ENCODE results near the gene SLC16A1.

SLC16A1 gene

DNA sequence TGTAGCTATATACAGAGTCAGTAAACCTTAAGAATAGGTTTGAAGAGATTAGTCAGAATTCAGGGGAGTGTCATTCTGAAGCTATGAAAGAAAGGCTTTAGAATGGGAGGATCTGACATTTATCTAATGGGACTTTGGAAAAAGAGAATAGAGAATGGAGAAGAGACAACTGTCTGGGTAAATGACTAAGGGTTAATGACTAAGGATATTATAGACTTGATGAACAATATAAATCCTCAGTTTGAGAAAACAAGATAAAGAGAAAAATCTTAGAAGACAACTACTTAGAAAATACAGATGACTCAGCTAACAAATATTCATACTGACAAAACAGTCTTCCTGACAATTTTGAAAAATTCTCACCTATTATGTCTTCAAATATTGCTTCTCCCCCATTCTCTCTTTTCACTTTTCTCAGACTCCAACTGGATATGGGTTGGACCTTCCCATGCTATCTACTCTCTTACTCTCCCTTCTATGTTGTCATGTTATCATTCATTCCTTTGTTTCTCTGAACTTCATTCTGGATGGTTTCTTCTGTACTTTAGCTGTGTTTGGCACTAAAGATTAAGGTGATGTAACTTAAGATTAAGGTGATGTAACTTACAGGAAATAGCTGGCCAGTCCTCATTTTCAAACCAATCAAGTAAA lies 20.4 kb downstream of the SLC16A1 start:
- Histone ChIP-seq H3K79me1 (ENCODE audit: low read length) (no peaks in the 10 kb centered on the region), H4K12ac (ENCODE audit: low read depth, low read length) (no peak overlapping the region), H3K4ac (ENCODE audit: low read depth, low read length) (no peak overlapping the region), H3K9me3 (ENCODE audit: insufficient read depth, low read depth, low read length) (no peaks in the 10 kb centered on the region), H2AFZ (ENCODE audit: insufficient read depth, low read length, poor library complexity) (no peak overlapping the region), H3K4me3 (ENCODE audit: low read depth, low read length) (no peak overlapping the region), H2BK12ac (ENCODE audit: low read length) (no peak overlapping the region), H3K36me3 (ENCODE audit: control insufficient read depth in 1 of 2, insufficient read depth in 2 of 2, low read length in 2 of 2) (no peaks in the 10 kb centered on the region), H4K8ac (ENCODE audit: low read depth, low read length) (no peak overlapping the region), H3K18ac (ENCODE audit: low read length) (no peak overlapping the region), H3K79me2 (ENCODE audit: control insufficient read depth, insufficient read depth, low read length, poor library complexity) (peaks cover 6% of the 10 kb centered on the region), H3K27me3 (ENCODE audit: insufficient read depth, low read length) (no peaks in the 10 kb centered on the region), H4K91ac (ENCODE audit: low read depth, low read length) (no peak overlapping the region), H3K4me2 (ENCODE audit: low read length) (no peak overlapping the region), H3K23ac (ENCODE audit: low read length) (no peak overlapping the region), H2BK5ac (ENCODE audit: low read depth, low read length, poor library complexity) (no peak overlapping the region), H3K4me1 (ENCODE audit: control insufficient read depth in 1 of 2, insufficient read depth in 2 of 2, low read length in 2 of 2) (no peaks in the 10 kb centered on the region), H2BK120ac (ENCODE audit: insufficient read depth, low read length, poor library complexity) (no peak overlapping the region), H3K27ac (ENCODE audit: low read depth, low read length) (no peak overlapping the region), H3K14ac (ENCODE audit: low read length) (no peak overlapping the region), H3K9ac (ENCODE audit: low read length) (no peak overlapping the region), H2AK5ac (ENCODE audit: low read length) (no peak overlapping the region)
- peak in 1 of 2 donors; percentile 56 for DNase-seq

DNA sequence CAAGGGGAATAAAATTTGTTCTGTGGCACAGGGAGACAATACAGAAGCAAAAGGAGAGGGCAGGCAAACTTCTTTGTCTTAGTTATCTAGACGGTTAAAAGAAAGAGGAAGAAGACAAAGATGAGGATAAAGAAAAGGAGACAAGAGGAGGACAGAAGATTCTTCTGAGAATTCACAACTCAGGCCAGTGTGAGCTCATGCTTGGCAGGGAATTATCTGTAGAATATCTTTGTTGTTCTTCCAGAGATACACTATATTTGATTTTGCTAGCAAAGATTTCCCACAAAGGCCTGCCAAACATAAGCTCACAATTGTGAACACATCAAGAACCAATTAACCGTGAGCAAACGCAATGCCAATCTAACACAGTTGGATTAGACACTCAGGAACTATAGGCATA lies 21.4 kb downstream of the SLC16A1 start:
- H3K27ac ChIP-seq (ENCODE audit: low read depth, low read length), result no peak overlapping the region
- H4K91ac ChIP-seq (ENCODE audit: low read depth, low read length), result no peak overlapping the region
- H2BK5ac ChIP-seq (ENCODE audit: low read depth, low read length, poor library complexity), result no peak overlapping the region
- no peak overlapping the region for H2BK120ac ChIP-seq (ENCODE audit: insufficient read depth, low read length, poor library complexity)
- no peak overlapping the region for H3K4ac ChIP-seq (ENCODE audit: low read depth, low read length)
- H3K27me3 ChIP-seq (ENCODE audit: insufficient read depth, low read length), result no peaks in the 10 kb centered on the region
- H3K4me3 ChIP-seq (ENCODE audit: low read depth, low read length), result no peak overlapping the region
- no peaks in the 10 kb centered on the region for H3K4me1 ChIP-seq (ENCODE audit: control insufficient read depth in 1 of 2, insufficient read depth in 2 of 2, low read length in 2 of 2)
- no peak overlapping the region for H3K4me2 ChIP-seq (ENCODE audit: low read length)
- H3K9ac ChIP-seq (ENCODE audit: low read length), result no peak overlapping the region
- no peaks in the 10 kb centered on the region for H3K9me3 ChIP-seq (ENCODE audit: insufficient read depth, low read depth, low read length)
- peaks cover 4% of the 10 kb centered on the region for H3K79me2 ChIP-seq (ENCODE audit: control insufficient read depth, insufficient read depth, low read length, poor library complexity)
- H4K8ac ChIP-seq (ENCODE audit: low read depth, low read length), result no peak overlapping the region
- no peaks in the 10 kb centered on the region for H3K36me3 ChIP-seq (ENCODE audit: control insufficient read depth in 1 of 2, insufficient read depth in 2 of 2, low read length in 2 of 2)
- H2AK5ac ChIP-seq (ENCODE audit: low read length), result no peak overlapping the region
- no peaks in the 10 kb centered on the region for H3K79me1 ChIP-seq (ENCODE audit: low read length)
- no peak overlapping the region for H2BK12ac ChIP-seq (ENCODE audit: low read length)
- H2AFZ ChIP-seq (ENCODE audit: insufficient read depth, low read length, poor library complexity), result no peak overlapping the region
- no peak overlapping the region for H4K12ac ChIP-seq (ENCODE audit: low read depth, low read length)
- H3K14ac ChIP-seq (ENCODE audit: low read length), result no peak overlapping the region
- no peak for DNase-seq
- no peak overlapping the region for H3K23ac ChIP-seq (ENCODE audit: low read length)
- H3K18ac ChIP-seq (ENCODE audit: low read length), result no peak overlapping the region
- no CpG with 5 or more reads among the region's 3 CpGs for WGBS (ENCODE audit: extremely low coverage, insufficient coverage, insufficient read length)

DNA sequence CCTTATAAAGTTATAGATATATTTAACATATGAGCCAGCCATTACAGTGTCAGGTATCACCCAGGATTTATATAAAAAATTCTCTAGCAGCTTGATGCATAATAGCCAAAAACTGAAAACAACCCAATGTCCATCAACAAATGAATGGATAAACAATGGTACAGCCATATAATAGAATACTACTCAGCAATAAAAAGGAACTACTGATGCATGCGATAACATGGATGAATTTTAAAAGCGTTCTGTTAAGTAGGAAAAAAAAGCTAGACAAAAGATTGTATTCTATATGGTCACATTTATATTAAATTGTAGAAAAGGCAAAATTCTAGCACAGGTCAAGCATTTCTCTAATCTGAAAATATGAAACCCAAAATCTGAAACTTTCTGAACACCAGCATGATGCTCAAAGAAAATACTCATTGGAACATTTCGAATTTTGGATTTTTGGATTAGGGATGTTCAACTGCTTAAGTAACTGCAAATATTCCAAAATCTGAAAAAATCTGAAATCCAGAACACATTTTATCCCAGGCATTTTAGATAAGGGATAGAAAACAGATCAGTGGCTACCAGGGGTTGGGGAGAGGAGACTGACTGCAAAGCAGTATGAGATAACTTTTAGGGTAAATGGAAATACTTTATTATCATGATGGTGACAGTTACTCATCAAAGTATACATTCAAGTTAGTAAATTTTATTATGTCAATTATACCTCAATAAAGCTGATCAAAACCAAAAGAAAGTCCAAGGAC lies 22.0 kb downstream of the SLC16A1 start:
- no CpG with 5 or more reads among the region's 3 CpGs for WGBS (ENCODE audit: extremely low coverage, insufficient coverage, insufficient read length)
- Histone ChIP-seq H3K4me2 (ENCODE audit: low read length) (no peak overlapping the region), H2BK120ac (ENCODE audit: insufficient read depth, low read length, poor library complexity) (no peak overlapping the region), H3K79me1 (ENCODE audit: low read length) (no peaks in the 10 kb centered on the region), H4K8ac (ENCODE audit: low read depth, low read length) (no peak overlapping the region), H3K18ac (ENCODE audit: low read length) (no peak overlapping the region), H4K12ac (ENCODE audit: low read depth, low read length) (no peak overlapping the region), H3K23ac (ENCODE audit: low read length) (no peak overlapping the region), H3K36me3 (ENCODE audit: control insufficient read depth in 1 of 2, insufficient read depth in 2 of 2, low read length in 2 of 2) (no peaks in the 10 kb centered on the region), H2AFZ (ENCODE audit: insufficient read depth, low read length, poor library complexity) (no peak overlapping the region), H3K4me3 (ENCODE audit: low read depth, low read length) (no peak overlapping the region), H3K4ac (ENCODE audit: low read depth, low read length) (no peak overlapping the region), H3K79me2 (ENCODE audit: control insufficient read depth, insufficient read depth, low read length, poor library complexity) (peaks cover 3% of the 10 kb centered on the region), H2BK12ac (ENCODE audit: low read length) (no peak overlapping the region), H3K27ac (ENCODE audit: low read depth, low read length) (no peak overlapping the region), H3K27me3 (ENCODE audit: insufficient read depth, low read length) (no peaks in the 10 kb centered on the region), H3K14ac (ENCODE audit: low read length) (no peak overlapping the region), H3K4me1 (ENCODE audit: control insufficient read depth in 1 of 2, insufficient read depth in 2 of 2, low read length in 2 of 2) (no peaks in the 10 kb centered on the region), H3K9ac (ENCODE audit: low read length) (no peak overlapping the region), H2AK5ac (ENCODE audit: low read length) (no peak overlapping the region), H3K9me3 (ENCODE audit: insufficient read depth, low read depth, low read length) (no peaks in the 10 kb centered on the region), H4K91ac (ENCODE audit: low read depth, low read length) (no peak overlapping the region), H2BK5ac (ENCODE audit: low read depth, low read length, poor library complexity) (no peak overlapping the region)
- DNase-seq, result no peak

DNA sequence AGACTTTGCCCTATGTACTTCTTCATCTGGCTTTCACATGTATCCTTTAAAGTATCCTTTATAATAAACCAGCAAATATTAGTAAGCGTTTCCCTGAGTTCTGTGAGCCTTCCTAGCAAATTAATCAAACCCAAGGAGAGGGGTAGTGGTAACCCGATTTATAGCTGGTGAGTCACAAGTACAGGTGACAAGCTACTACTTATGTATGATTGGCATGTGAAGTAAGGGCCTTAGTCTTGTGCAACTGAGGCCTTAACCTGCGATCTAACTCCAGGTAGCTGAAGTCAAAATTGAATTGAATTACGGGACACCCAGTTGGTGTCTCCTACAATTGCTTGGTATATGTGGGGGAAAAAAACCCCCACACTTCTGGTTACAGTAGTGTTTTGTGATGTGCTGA lies 26.0 kb downstream of the SLC16A1 start:
- peak in 1 of 2 donors; percentile 61 for DNase-seq
- no peak overlapping the region for H3K4me2 ChIP-seq (ENCODE audit: low read length)
- H3K27me3 ChIP-seq (ENCODE audit: insufficient read depth, low read length), result no peaks in the 10 kb centered on the region
- H3K14ac ChIP-seq (ENCODE audit: low read length), result no peak overlapping the region
- H3K23ac ChIP-seq (ENCODE audit: low read length), result no peak overlapping the region
- no peak overlapping the region for H3K27ac ChIP-seq (ENCODE audit: low read depth, low read length)
- H3K36me3 ChIP-seq (ENCODE audit: control insufficient read depth in 1 of 2, insufficient read depth in 2 of 2, low read length in 2 of 2), result peaks cover 8 to 12% of the 10 kb centered on the region in 2 experiments
- no peaks in the 10 kb centered on the region for H3K9me3 ChIP-seq (ENCODE audit: insufficient read depth, low read depth, low read length)
- no peak overlapping the region for H2BK12ac ChIP-seq (ENCODE audit: low read length)
- no peak overlapping the region for H4K8ac ChIP-seq (ENCODE audit: low read depth, low read length)
- H4K12ac ChIP-seq (ENCODE audit: low read depth, low read length), result no peak overlapping the region
- no peak overlapping the region for H3K4me3 ChIP-seq (ENCODE audit: low read depth, low read length)
- no peak overlapping the region for H2AK5ac ChIP-seq (ENCODE audit: low read length)
- no peaks in the 10 kb centered on the region for H3K4me1 ChIP-seq (ENCODE audit: control insufficient read depth in 1 of 2, insufficient read depth in 2 of 2, low read length in 2 of 2)
- peaks cover 3% of the 10 kb centered on the region for H3K79me2 ChIP-seq (ENCODE audit: control insufficient read depth, insufficient read depth, low read length, poor library complexity)
- no CpG with 5 or more reads among the region's 4 CpGs for WGBS (ENCODE audit: extremely low coverage, insufficient coverage, insufficient read length)
- H3K18ac ChIP-seq (ENCODE audit: low read length), result no peak overlapping the region
- no peak overlapping the region for H3K9ac ChIP-seq (ENCODE audit: low read length)
- H3K4ac ChIP-seq (ENCODE audit: low read depth, low read length), result no peak overlapping the region
- no peak overlapping the region for H2BK5ac ChIP-seq (ENCODE audit: low read depth, low read length, poor library complexity)
- no peak overlapping the region for H2BK120ac ChIP-seq (ENCODE audit: insufficient read depth, low read length, poor library complexity)
- H4K91ac ChIP-seq (ENCODE audit: low read depth, low read length), result no peak overlapping the region
- no peak overlapping the region for H2AFZ ChIP-seq (ENCODE audit: insufficient read depth, low read length, poor library complexity)
- H3K79me1 ChIP-seq (ENCODE audit: low read length), result no peaks in the 10 kb centered on the region
